Activated CD4-positive, alpha-beta T cell treated with anti-CD3 and anti-CD28 coated beads for 24 hours (primary cell): Measurements from ENCODE around the gene PDCD1.
"Not testable (repeated sequence)": the region's sequence is repeated elsewhere in the genome, so short reads cannot be mapped to it uniquely, and the experiment has no call there.

Experiments used
- DNase-seq, 2 donors: peaks; one replicate each; pipeline ENCODE4 v3.0.0-alpha.2; 2020; ENCODE audit warnings: low read depth in 2 of 2

The PDCD1 gene

GRCh38 chr2:241834527-241835210 lies 24.0 kb downstream of the PDCD1 start:
- no peak for DNase-seq

- DNase-seq: not testable (repeated sequence)
Observed at GRCh38 chr2:241833756-241834526, 24.8 kb downstream of the PDCD1 start.

DNA sequence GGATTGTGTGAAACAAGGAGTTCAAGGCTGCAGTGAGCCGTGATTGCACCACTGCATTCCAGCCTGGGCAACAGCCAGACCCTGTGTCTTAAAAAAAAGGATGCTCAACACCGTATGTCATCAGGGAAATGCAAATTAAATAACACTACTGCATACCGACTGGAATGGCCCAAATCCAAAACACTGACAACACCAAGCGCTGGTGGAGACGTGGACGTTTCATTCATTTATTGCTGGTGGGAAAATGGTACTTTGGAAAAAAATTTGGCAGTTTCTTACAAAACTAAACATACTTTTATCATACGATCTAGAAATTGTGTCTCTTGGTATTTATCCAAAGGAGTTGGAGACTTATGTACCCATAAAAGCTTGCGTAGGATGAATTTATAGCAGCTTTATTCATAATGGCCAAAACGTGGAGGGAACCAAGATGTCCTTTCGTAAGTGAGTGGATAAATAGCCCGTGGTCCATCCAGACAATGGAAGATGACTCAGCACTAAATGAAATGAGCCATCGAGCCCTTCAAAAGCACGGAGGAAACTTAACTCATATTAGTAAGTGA lies 25.5 kb downstream of the PDCD1 start:
- DNase-seq: no peak

DNA sequence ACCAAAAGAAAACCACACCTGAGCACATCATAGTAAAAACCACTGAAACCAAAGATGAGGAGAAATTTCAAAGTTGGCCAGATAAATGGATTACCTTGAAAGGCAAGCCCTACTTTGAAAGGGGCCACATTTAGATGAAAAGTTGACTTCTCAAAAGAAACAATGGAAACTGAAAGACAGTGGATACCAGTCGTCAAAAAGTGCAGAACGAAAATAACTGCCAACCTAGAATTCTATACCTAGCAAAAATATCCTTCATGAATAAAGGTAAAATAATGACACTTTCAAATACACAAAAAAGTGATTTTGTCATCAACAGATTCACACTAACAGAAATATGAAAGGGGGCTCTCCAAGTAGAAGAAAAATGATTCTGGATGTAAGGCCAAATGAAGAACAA lies 31.3 kb downstream of the PDCD1 start:
- no peak for DNase-seq

DNA sequence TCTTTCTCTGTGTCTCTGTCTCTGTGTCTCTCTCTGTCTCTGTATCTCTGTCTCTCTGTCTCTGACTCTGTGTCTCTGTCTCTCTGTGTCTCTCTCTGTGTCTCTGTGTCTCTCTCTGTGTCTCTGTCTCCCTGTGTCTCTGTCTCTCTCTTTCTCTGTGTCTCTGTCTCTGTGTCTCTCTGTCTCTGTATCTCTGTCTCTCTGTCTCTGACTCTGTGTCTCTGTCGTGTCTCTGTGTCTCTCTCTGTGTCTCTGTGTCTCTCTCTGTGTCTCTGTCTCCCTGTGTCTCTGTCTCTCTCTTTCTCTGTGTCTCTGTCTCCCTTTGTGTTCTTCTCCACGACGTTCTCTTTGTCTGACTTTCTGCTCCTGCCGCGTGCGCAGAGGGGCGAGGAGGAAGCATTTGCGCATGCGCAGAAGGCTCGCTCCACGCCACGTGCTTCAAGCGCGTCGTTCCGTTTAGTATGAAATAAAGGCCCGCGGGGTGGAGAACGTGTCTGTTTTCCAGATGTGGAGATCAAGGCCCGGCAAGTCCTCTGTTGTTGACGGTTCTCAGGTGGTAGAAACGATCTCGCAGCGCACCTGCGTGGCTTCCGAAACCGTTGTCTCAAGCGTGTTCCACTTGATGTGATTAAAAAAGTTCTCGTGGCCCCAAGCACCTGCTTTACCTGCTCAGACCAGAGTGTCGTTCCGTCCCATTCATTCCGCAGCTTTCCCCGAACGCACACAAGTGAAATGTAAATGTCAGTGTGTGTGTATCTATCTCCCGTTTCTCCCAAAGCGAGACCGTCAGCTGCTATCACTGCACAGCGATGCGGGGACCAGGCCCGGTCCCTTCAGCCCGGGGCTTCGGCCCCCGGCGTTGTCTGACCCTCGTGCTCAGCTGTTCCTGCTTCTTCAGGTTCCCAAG lies 34.9 kb downstream of the PDCD1 start:
- DNase-seq: not testable (repeated sequence)

DNA sequence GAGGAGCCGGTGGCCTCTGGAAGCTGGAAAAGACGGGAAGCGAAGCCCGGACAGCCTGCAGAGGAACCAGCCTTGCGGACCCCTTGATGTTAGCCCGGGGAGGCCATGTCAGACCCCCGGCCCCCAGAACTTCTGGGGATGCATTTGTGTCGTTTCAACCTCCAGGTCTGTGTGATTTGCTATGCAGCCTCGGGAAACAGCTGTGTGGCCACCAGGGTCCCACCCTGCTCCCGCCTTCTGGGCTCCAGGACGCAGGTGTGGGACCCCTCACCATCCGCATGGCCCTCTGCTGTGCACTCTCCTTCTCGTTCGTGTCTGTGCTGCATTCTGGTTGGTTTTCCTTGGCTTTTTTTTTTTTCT lies 36.5 kb downstream of the PDCD1 start:
- DNase-seq: no peak

GRCh38 chr2:241821460-241822263 lies 37.0 kb downstream of the PDCD1 start:
- DNase-seq: no peak

DNA sequence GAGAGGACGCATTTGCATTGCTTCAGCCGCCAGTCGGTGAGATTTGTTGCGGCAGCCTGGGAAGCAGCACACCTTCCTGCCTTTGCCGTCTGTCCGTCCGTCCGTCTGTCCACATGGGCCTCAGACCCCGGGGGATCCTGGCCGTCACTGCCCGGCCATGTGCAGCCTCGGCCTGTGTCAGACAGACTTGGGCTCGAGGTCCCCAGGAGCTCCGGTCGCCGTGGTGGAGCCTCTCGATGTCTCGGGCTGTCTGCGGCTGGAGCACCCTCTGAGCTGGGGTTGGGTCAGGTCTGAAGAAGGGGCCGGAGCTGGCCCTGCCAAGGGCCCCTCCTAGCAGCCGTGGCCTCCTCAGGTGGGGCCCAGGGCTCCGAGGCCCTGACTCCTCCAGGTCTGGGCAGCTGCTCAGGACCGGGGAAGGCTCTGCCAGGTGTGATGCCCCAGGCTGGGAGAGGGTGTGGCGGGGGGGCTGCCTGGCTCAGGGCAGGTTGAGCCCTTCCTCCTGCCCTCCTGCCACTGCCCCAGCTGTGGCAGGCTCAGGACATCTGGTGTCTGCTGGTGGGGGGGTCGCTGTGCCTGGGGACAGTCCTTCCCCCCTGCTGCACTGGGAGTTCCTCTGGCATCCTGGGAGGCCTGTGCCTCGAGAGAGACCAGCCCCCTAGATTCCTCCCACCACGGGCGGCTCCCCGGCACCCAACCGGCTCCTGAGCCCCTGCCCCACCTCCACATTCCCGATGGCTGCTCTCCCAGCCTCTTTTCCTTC lies 37.9 kb downstream of the PDCD1 start:
- DNase-seq: no peak

DNA sequence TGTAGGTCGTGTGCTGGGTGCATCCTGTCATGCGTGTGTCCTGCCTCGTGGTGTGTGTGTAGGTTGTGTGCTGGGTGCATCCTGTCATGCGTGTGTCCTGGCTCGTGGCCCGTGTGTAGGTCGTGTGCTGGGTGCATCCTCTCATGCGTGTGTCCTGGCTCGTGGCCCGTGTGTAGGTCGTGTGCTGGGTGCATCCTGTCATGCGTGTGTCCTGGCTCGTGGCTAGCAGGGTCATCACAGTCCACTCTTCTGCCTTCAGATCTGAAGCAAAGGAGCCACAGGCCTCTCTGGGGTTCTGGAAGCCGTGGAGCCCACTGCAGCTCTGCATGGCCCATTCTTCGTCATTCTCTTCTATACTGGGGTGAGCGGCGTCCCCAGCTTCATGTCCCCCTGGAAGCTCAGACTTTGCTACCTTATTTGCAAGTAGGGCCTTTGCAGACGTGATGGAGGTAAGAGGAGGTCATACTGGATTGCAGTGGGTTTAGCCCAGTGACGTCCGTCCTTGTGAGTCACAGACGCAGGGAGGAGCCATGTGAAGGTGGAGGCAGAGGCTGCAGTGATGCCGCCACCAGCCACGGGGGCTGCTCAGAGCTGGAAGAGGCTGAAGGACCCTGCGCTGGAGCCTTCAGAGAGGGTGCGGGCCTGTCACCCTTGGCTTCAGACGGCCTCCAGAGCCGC lies 38.6 kb downstream of the PDCD1 start:
- DNase-seq: not testable (repeated sequence)

DNA sequence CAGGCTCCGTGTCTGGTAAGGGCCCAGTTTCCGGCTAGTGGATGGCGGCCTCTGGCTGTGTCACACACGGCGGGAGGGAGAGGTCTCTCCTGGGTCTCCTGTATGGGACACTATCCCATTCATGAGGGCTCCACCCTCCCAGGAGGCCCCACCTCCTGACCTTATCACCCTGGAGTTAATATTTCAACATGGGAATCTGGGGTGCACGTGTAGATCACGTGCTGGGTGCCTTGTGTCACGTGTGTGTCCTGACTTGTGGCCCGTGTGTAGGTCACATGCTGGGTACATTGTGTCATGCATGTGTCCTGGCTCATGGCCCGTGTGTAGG lies 39.8 kb downstream of the PDCD1 start:
- DNase-seq: no peak

GRCh38 chr2:241818229-241818942 lies 40.3 kb downstream of the PDCD1 start:
- no peak for DNase-seq

- DNase-seq: not testable (repeated sequence)
Observed at GRCh38 chr2:241817821-241818215, 40.9 kb downstream of the PDCD1 start.

GRCh38 chr2:241817126-241817820 lies 41.4 kb downstream of the PDCD1 start:
- no peak for DNase-seq

- DNase-seq: no peak
Observed at GRCh38 chr2:241816431-241817121, 42.1 kb downstream of the PDCD1 start.

GRCh38 chr2:241815477-241816430 lies 42.9 kb downstream of the PDCD1 start:
- no peak for DNase-seq

- no peak for DNase-seq
Observed at GRCh38 chr2:241814643-241815476, 43.8 kb downstream of the PDCD1 start.
